Neural cell (in vitro differentiated cells): ENCODE results near the gene ZSCAN2. TPM values are rescaled to one million over a fixed set of nuclear protein-coding genes. Genes with fewer than 3 reads are reported as not detected.

Experiments
- H2AFZ ChIP-seq: fragments of 200-600, 300-800 bp; sonication (generic), shearing (Covaris generic); 2 replicates; pipeline ENCODE4 v1.6.0; 2014; ENCODE audit warnings: low read depth, mild to moderate bottlenecking, antibody characterized with exemption, low read length, moderate library complexity
- H3F3A ChIP-seq: fragments of 200-600 bp; shearing (Covaris generic); 2 replicates; pipeline ENCODE4 v1.6.1; 2016; ENCODE audit warnings: mild to moderate bottlenecking, moderate library complexity, mixed read lengths, antibody characterized with exemption, low read length; ENCODE audit not compliant: insufficient read depth, poor library complexity, severe bottlenecking
- H3K27ac ChIP-seq: fragments of 200-600, 300-800 bp; sonication (generic), shearing (Covaris generic); 2 replicates; pipeline ENCODE4 v1.5.1; 2014; ENCODE audit warnings: mild to moderate bottlenecking, low read length, moderate library complexity
- H3K27me3 ChIP-seq: fragments of 300-800, 200-600 bp; sonication (generic), shearing (Covaris generic); 2 replicates; pipeline ENCODE4 v1.6.0; 2014; ENCODE audit warnings: mild to moderate bottlenecking, low read depth, low read length, moderate library complexity; ENCODE audit not compliant: insufficient read depth
- H3K36me3 ChIP-seq: fragments of 300-800, 200-600 bp; sonication (generic), shearing (Covaris generic); 2 replicates; pipeline ENCODE4 v1.5.1; 2014; ENCODE audit warnings: mild to moderate bottlenecking, antibody characterized with exemption, low read length, moderate library complexity; ENCODE audit not compliant: insufficient read depth
- H3K4me2 ChIP-seq: fragments of 300-800, 200-600 bp; sonication (generic), shearing (Covaris generic); 2 replicates; pipeline ENCODE4 v1.6.0; 2014; ENCODE audit warnings: mild to moderate bottlenecking, low read length
- H3K4me3 ChIP-seq: fragments of 300-800, 200-600 bp; sonication (generic), shearing (Covaris generic); 2 replicates; pipeline ENCODE4 v1.5.1; 2014; ENCODE audit warnings: mild to moderate bottlenecking, low read length, moderate library complexity
- H3K79me2 ChIP-seq: fragments of 200-600 bp; shearing (Covaris generic); replicated peaks from 2 replicates; pipeline ENCODE4 v1.6.0; 2014; ENCODE audit warnings: mild to moderate bottlenecking, low read length, moderate library complexity; ENCODE audit not compliant: insufficient read depth
- H3K9ac ChIP-seq: fragments of 300-800, 200-600 bp; sonication (generic), shearing (Covaris generic); 2 replicates; pipeline ENCODE4 v1.6.1; 2016; ENCODE audit warnings: mild to moderate bottlenecking, low read length, mixed read lengths
- H3K9me2 ChIP-seq: fragments of 200-600 bp; shearing (Covaris generic); 2 replicates; pipeline ENCODE4 v1.6.1; 2016; ENCODE audit warnings: mild to moderate bottlenecking, low read length, mixed read lengths; ENCODE audit not compliant: insufficient read depth
- H3K9me3 ChIP-seq: fragments of 200-600, 300-800 bp; sonication (generic), shearing (Covaris generic); 2 replicates; pipeline ENCODE4 v1.6.1; 2016; ENCODE audit warnings: mild to moderate bottlenecking, mixed run types, low read length, moderate library complexity, mixed read lengths
- H4K20me1 ChIP-seq: fragments of 200-600 bp; shearing (Covaris generic); 2 replicates; pipeline ENCODE4 v1.6.1; 2016; ENCODE audit warnings: mild to moderate bottlenecking, mixed run types; ENCODE audit not compliant: insufficient read depth
- CTCF ChIP-seq: fragments of 450-650 bp; IDR thresholded peaks from 2 replicates; pipeline ENCODE4 v1.5.1; 2014; ENCODE audit warnings: antibody characterized with exemption, mild to moderate bottlenecking, moderate library complexity; ENCODE audit not compliant: poor library complexity, severe bottlenecking
- EP300 ChIP-seq: fragments of 450-650 bp; conservative IDR thresholded peaks from 2 replicates; pipeline ENCODE4 v1.6.1; 2014; ENCODE audit warnings: antibody characterized with exemption, mild to moderate bottlenecking, moderate library complexity; ENCODE audit not compliant: poor library complexity, severe bottlenecking
- EZH2 ChIP-seq: fragments of 200-600, 300-800 bp; shearing (Covaris generic), sonication (generic); IDR thresholded peaks from 2 replicates; pipeline ENCODE4 v1.6.1; 2014; ENCODE audit warnings: antibody characterized with exemption, low read length, borderline replicate concordance, mild to moderate bottlenecking; ENCODE audit not compliant: insufficient read depth, poor library complexity, severe bottlenecking
- MXI1 ChIP-seq: fragments of 450-650 bp; conservative IDR thresholded peaks from 2 replicates; pipeline ENCODE4 v1.6.1; 2014; ENCODE audit warnings: antibody characterized with exemption, mild to moderate bottlenecking; ENCODE audit not compliant: poor library complexity, severe bottlenecking
- POLR2AphosphoS5 ChIP-seq: IDR thresholded peaks from 2 replicates; pipeline ENCODE4 v1.6.1; 2012
- RAD21 ChIP-seq: fragments of 450-650 bp; conservative IDR thresholded peaks from 2 replicates; pipeline ENCODE4 v1.6.1; 2014; ENCODE audit warnings: antibody characterized with exemption, mild to moderate bottlenecking, moderate library complexity
- REST ChIP-seq: IDR thresholded peaks from 2 replicates; pipeline ENCODE4 v1.6.1; 2012; ENCODE audit warnings: borderline replicate concordance
- SMC3 ChIP-seq: fragments of 450-650 bp; conservative IDR thresholded peaks from 2 replicates; pipeline ENCODE4 v1.6.1; 2014; ENCODE audit warnings: antibody characterized with exemption, mild to moderate bottlenecking, moderate library complexity; ENCODE audit not compliant: poor library complexity
- TAF1 ChIP-seq: IDR thresholded peaks from 2 replicates; pipeline ENCODE4 v1.6.1; 2012; ENCODE audit warnings: low read depth
- polyA plus RNA-seq: library from polyadenylated mRNA; depleted of rRNA; stranded (reverse); fragments of >200 nt; gene quantifications from 2 replicates; pipeline ENCODE4 v1.2.3, GENCODE V29; 2014

ZSCAN2 gene
- polyA plus RNA-seq, 1 donor from 2014 or later: 55.6 TPM

- Histone ChIP-seq H3K9me3 (no peaks in the 10 kb centered on the region), H3K36me3 (no peaks in the 10 kb centered on the region), H4K20me1 (no peaks in the 10 kb centered on the region), H3K27me3 (no peaks in the 10 kb centered on the region), H3K27ac (peak overlapping the region; percentile 89), H2AFZ (peak overlapping the region; percentile 81), H3K4me2 (peak overlapping the region; percentile 92), H3K9me2 (no peaks in the 10 kb centered on the region), H3K79me2 (peaks cover 11% of the 10 kb centered on the region), H3K4me3 (peak overlapping the region; percentile 70), H3K9ac (peak overlapping the region; percentile 80), H3F3A (no peaks in the 10 kb centered on the region)
- no peak for TF ChIP-seq POLR2AphosphoS5
- TF ChIP-seq TAF1: no peak
- TF ChIP-seq RAD21: no peak
- no peak for TF ChIP-seq CTCF
- TF ChIP-seq EP300: no peak
- no peak for TF ChIP-seq SMC3
- TF ChIP-seq EZH2: no peak
- no peak for TF ChIP-seq MXI1
- no peak for TF ChIP-seq REST
Measured at GRCh38 chr15:84653584-84653909, 52.7 kb downstream of the ZSCAN2 start.

- peaks cover 11% of the 10 kb centered on the region for H3K79me2 ChIP-seq
- H3K27me3 ChIP-seq: no peaks in the 10 kb centered on the region
- peak; percentile 87 for TF ChIP-seq REST
- peak; percentile 99 for TF ChIP-seq POLR2AphosphoS5
- peak; percentile 93 for TF ChIP-seq MXI1
- TF ChIP-seq RAD21: peak; percentile 26
- TF ChIP-seq SMC3: peak; percentile 20
- no peak for TF ChIP-seq EZH2
- TF ChIP-seq EP300: peak; percentile 49
- no peak for TF ChIP-seq CTCF
- H4K20me1 ChIP-seq: no peaks in the 10 kb centered on the region
- peak within 1 kb of the TSS; percentile 81 for H2AFZ ChIP-seq
- peak within 1 kb of the TSS; percentile 92 for H3K4me2 ChIP-seq
- no peaks in the 10 kb centered on the region for H3F3A ChIP-seq
- H3K4me3 ChIP-seq: peak within 1 kb of the TSS; percentile 70
- no peaks in the 10 kb centered on the region for H3K9me2 ChIP-seq
- peak within 1 kb of the TSS; percentile 89 for H3K27ac ChIP-seq
- no peaks in the 10 kb centered on the region for H3K36me3 ChIP-seq
- H3K9ac ChIP-seq: peak within 1 kb of the TSS; percentile 80
- H3K9me3 ChIP-seq: no peaks in the 10 kb centered on the region
Measured at GRCh38 chr15:84653910-84654688, 53.3 kb downstream of the ZSCAN2 start, which contains the start of gene WDR73. WDR73 (minus strand) TSS chr15:84654283; CDS start chr15:84654274, 9 bp downstream.
